ENCODE results near the gene OR4K2. TPM values are rescaled to one million over a fixed set of nuclear protein-coding genes. Genes with fewer than 3 reads are reported as not detected.

Gene OR4K2
- total and polyA plus RNA-seq, 11 donors: not detected

DNA sequence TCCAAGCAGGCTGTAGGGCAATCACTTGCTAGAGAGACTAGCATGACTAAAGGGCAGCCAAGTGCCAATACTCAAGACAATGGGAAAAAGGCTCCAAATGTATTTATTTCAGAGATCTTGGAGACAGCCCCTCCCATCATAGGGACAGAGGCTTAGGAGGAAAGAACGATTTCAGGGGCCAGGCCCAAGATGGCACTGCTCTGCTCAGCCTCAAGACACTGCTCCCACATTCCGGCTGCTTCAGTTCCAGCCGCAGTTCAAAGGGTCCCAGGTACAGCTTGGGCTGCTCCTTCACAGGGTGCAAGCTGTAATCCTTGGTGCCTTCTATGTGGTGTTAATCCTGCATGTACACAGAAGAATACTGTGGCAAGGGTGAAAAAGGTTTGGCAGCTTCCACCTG lies 26.1 kb downstream of the OR4K2 start:
- Histone ChIP-seq H3K36me3 (no peaks in the 10 kb centered on the region), H3K4me1 (no peaks in the 10 kb centered on the region), H3K9me3 (peaks cover 0 to 60% (median 15%) of the 10 kb centered on the region in 12 donors), H3K27me3 (no peaks in the 10 kb centered on the region), H3K4me3 (no peak overlapping the region), H3K27ac (no peak overlapping the region)
- intact Hi-C loops (cut with DNase I): no loop called here
- ATAC-seq: no peak
- WGBS, 4 donors: 46 to 66% (median 64%) methylated on average over 3 of the region's 3 CpGs
- TF ChIP-seq POLR2A (IDR thresholded peaks at IDR 0.05): no peak
- TF ChIP-seq, protein P1, sequence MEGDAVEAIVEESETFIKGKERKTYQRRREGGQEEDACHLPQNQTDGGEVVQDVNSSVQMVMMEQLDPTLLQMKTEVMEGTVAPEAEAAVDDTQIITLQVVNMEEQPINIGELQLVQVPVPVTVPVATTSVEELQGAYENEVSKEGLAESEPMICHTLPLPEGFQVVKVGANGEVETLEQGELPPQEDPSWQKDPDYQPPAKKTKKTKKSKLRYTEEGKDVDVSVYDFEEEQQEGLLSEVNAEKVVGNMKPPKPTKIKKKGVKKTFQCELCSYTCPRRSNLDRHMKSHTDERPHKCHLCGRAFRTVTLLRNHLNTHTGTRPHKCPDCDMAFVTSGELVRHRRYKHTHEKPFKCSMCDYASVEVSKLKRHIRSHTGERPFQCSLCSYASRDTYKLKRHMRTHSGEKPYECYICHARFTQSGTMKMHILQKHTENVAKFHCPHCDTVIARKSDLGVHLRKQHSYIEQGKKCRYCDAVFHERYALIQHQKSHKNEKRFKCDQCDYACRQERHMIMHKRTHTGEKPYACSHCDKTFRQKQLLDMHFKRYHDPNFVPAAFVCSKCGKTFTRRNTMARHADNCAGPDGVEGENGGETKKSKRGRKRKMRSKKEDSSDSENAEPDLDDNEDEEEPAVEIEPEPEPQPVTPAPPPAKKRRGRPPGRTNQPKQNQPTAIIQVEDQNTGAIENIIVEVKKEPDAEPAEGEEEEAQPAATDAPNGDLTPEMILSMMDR (IDR thresholded peaks at IDR 0.05): no peak
- no peak for DNase-seq

DNA sequence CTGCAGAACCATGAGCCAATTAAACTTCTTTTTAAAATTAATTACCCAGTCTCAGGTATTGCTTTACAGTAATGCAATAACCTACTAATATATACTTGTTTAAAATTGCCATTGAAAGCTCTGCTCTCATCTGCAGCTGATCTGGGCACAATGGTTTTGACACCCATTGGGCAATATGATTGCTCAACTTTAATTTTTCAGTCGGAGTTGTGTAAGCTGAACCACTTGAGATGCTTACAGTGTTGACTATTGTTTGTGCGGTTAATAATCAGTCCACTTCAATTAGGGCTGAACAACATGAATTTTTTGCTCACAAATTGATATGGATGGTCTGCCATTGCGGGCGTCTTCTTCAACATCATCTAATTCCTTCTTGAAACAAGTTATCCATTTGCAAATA lies 27.5 kb downstream of the OR4K2 start:
- H3K4me1 ChIP-seq: no peaks in the 10 kb centered on the region
- H3K36me3 ChIP-seq: no peaks in the 10 kb centered on the region
- H3K27ac ChIP-seq: no peak overlapping the region
- ATAC-seq (no peak), DNase-seq (no peak)
- intact Hi-C loops (cut with DNase I): no loop called here
- WGBS, 4 donors: 71 to 84% (median 78%) methylated on average over 4 of the region's 4 CpGs
- no peaks in the 10 kb centered on the region for H3K27me3 ChIP-seq
- no peak for TF ChIP-seq POLR2A (IDR thresholded peaks at IDR 0.05)
- TF ChIP-seq, protein P1 (IDR thresholded peaks at IDR 0.05): no peak
- peaks cover 0 to 46% (median 5%) of the 10 kb centered on the region in 12 donors for H3K9me3 ChIP-seq
- H3K4me3 ChIP-seq: no peak overlapping the region

DNA sequence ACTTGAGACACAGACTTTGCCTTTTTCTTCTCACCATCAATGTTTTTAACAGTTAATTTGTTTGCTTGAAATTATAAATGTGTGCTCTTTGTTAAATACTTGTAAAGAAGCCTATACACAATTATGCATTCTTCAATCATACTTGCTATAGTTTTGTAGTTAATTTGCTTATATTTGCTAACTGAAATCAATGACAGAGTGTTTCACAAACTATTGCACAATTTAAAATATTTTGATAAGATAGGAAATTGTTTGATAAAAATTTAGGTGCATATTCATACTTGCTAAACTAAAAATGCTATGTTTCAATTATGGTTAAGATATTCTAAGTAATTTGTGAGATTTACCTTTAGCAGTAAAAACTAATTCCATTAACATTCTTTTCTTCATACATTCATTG lies 31.7 kb downstream of the OR4K2 start:
- no peak for ATAC-seq

DNA sequence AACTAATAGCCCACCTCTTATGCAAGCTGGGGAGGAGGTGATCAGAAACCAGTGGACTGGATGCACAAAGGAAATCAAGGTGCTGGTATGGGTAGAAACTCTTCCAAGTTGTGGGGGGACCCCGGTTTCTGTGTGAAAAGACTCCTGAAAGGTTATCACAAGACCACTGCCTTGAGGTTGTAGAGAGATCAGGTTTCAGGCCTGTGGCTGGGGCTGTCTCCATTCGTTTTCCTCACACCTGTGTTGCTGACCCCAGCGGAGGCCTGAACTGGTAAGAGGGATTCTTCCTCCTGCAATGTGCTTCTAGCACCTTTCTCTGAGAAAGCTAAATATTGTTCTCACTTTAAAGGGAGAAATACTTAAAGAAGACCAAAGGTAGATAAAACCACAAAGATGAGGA lies 36.2 kb downstream of the OR4K2 start:
- WGBS, 4 donors: 28 to 47% (median 41%) methylated on average over 3 of the region's 3 CpGs
- no peak for TF ChIP-seq POLR2A (IDR thresholded peaks at IDR 0.05)
- TF ChIP-seq, protein P1 (IDR thresholded peaks at IDR 0.05): no peak
- intact Hi-C loops (cut with DNase I): no loop called here
- Histone ChIP-seq H3K4me3 (no peak overlapping the region), H3K4me1 (no peaks in the 10 kb centered on the region), H3K27ac (no peak overlapping the region), H3K9me3 (peaks cover 0 to 7% (median 0%) of the 10 kb centered on the region in 12 donors), H3K27me3 (no peaks in the 10 kb centered on the region), H3K36me3 (no peaks in the 10 kb centered on the region)
- no peak for DNase-seq
- no peak for ATAC-seq

More for the DNA sequence above, 31.7 kb downstream of the OR4K2 start:
- Histone ChIP-seq H3K4me1 (no peaks in the 10 kb centered on the region), H3K4me3 (no peak overlapping the region), H3K9me3 (peaks cover 0 to 9% (median 0%) of the 10 kb centered on the region in 12 donors), H3K36me3 (no peaks in the 10 kb centered on the region), H3K27me3 (no peaks in the 10 kb centered on the region), H3K27ac (no peak overlapping the region)
- DNase-seq: no peak
- intact Hi-C loops (cut with DNase I): no loop called here
- TF ChIP-seq, protein P1 (IDR thresholded peaks at IDR 0.05): no peak
- TF ChIP-seq POLR2A (IDR thresholded peaks at IDR 0.05): no peak

All from heart left ventricle (tissue), 16 donors.